ENCODE measurements around the gene RNF43.

The RNF43 gene

GRCh38 chr17:58417300-58418092 lies at the start of gene RNF43:
Gene RNF43, minus strand, starts transcription at chr17:58417534. Its CDS starts 1,957 bp downstream, at chr17:58415577.
- DNase-seq (ENCODE audit: low read depth) = peak; percentile 37

DNA sequence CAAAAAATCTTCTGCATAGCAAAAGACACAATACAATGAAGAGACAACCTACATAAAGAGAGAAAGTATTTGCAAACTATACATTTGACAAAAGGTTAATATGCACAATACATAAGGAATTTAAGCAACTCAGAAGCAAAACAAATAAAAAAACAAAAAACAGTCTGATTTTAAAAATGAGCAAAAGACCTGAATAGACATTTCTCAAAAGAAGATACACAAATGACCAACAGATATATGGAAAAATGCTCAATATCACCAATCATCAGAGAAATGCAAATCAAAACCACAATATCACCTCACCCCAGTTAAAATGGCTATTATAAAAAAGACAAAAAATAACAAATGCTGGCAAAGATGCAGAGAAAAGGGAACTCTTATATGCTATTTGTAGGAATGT lies 38.2 kb upstream of the RNF43 start:
- DNase-seq (ENCODE audit: low read depth) = no peak

GRCh38 chr17:58452738-58453137 lies 35.4 kb upstream of the RNF43 start:
- peak; percentile 9 for DNase-seq (ENCODE audit: low read depth)

DNA sequence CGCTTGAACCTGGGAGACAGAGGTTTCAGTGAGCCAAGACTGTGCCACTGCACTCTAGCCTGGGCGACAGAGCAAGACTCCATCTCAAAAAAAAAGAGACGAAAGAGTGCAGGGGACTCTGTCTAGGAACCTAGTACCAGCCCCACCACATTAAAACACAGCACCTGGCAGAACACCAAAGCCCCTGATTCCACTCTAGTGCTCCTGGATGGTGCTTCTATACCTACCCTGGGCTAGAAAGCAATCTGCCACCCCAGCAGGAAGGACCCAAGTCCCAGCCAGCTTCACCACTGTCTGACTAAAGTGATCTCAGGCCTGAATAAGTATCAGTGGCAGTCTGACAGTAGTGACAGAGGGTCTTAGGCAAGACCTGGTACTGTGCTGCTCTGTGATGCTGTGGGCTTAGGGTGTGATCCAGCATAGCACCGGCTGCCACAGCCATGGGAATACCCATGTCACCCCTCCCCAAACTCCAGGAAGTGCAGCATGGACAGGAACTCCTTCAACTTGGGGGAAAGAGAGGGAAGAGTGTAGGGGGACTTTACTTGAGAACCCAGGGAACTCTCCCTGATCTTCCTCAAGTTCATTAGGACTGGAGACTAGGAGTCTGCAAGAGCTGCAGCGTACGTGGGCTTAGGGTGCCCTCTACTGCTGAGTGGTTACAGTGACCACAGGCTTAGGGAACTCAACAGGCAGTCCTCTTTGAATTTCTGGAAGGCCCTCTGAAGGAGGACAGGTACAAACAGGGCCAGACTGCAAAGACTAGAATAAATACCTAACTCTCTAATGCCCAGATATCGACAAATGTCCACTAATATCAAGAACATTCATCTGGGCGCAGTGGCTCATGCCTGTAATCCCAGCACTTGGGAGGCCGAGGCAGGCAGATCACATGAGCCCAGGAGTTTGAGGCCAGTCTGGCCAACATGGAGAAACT lies 30.0 kb upstream of the RNF43 start:
- peak; percentile 55 for DNase-seq (ENCODE audit: low read depth)

- DNase-seq (ENCODE audit: low read depth) = no peak
Measured at GRCh38 chr17:58446086-58446485, 28.8 kb upstream of the RNF43 start.

- DNase-seq (ENCODE audit: low read depth) = no peak
Measured at GRCh38 chr17:58436805-58437239, 19.5 kb upstream of the RNF43 start.

- no peak for DNase-seq (ENCODE audit: low read depth)
Measured at GRCh38 chr17:58436245-58436644, 18.9 kb upstream of the RNF43 start.

DNA sequence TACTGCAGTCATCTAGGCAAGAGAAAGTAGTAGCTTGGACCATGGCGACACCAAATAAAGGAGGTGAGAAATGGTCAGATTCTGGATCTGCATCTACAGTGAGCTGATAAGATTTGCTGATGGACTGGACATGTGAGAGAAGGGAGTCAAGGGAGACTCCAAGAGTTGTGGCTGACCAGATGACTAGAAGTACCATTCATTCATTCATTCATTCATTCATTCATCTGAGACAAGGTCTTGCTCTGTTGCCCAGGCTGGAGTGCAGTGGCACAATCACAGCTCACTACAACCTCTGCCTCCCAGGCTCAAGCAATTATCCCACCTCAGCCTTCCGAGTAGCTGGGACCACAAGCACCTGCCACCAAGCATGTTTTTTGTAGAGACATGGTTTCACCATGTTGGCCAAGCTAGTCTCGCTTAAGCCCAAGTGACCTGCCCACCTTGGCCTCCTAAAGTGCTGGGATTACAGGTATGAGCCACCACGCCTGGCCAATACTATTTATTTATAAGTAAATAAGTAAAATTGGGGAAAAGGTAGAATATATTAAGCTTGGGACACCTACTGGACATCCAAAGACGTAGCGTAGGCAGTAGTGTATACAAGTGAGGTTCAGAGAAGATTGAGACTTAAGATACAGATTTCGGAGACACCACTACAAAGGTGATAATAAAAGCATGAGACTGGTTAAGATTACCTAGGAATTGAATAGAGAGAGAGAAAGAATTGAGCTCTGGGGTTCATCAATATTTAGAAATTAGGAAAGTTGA lies 15.7 kb upstream of the RNF43 start:
- no peak for DNase-seq (ENCODE audit: low read depth)

- no peak for DNase-seq (ENCODE audit: low read depth)
Measured at GRCh38 chr17:58427807-58428206, 10.5 kb upstream of the RNF43 start.

- no peak for DNase-seq (ENCODE audit: low read depth)
Measured at GRCh38 chr17:58421711-58422110, 4.4 kb upstream of the RNF43 start.

GRCh38 chr17:58420827-58421226 lies 3.5 kb upstream of the RNF43 start:
- DNase-seq (ENCODE audit: low read depth) = no peak

- DNase-seq (ENCODE audit: low read depth) = no peak
Measured at GRCh38 chr17:58416937-58417299, 416 bp downstream of the RNF43 start.

DNA sequence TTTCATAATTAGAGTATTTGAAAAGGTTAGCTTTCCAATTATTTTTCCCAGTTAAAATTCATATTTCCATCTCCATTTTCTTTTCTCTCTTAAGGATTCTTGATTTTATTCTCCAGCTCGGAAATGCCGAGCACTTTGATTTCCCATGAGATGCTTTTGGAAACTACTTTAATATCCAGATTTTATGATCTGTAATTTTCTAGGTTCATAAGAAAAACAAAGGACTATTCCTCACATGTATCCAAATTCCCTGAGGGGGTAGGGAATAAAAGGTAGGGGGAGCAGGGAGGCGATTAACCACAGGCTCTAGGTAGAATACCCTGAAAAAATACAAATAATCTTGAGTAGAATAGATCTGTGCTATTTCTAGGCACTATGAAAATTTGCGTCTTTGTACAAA lies 938 bp downstream of the RNF43 start:
- DNase-seq (ENCODE audit: low read depth) = no peak

- DNase-seq (ENCODE audit: low read depth) = no peak
Measured at GRCh38 chr17:58415371-58416055, 1.8 kb downstream of the RNF43 start.

GRCh38 chr17:58414596-58414997 lies 2.7 kb downstream of the RNF43 start:
- DNase-seq (ENCODE audit: low read depth) = no peak

- DNase-seq (ENCODE audit: low read depth) = no peak
Measured at GRCh38 chr17:58413684-58414083, 3.6 kb downstream of the RNF43 start.

GRCh38 chr17:58412961-58413586 lies 4.3 kb downstream of the RNF43 start:
- DNase-seq (ENCODE audit: low read depth) = no peak

DNA sequence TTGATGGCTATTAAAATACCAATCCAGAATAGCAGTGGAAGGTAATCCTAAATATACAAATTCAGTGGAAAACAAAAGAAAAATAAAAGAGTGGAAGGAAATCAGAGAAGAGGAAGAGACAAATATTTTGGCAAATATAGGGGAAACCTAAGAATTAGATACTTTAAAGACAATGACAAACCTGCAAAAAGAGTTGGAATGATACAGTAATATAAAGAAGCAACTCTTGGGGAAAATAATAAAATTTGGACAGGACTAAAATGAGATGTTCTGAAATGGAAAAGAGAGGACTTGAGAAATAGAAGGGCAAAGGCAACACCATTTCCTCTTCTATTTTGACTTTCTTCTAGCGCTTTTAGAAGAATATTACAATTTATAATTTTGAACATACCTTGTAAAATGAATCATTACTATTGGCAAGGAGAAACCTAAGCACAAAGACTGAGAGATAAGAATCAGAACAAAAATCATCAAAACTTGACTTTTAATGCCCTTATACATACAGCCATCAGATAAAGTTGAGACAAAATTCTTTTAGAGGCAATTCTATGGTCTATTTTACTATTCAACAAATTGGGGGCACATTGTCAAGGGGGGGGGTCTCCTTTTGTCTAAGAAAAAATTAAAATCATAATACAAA lies 5.2 kb downstream of the RNF43 start:
- DNase-seq (ENCODE audit: low read depth) = no peak

DNA sequence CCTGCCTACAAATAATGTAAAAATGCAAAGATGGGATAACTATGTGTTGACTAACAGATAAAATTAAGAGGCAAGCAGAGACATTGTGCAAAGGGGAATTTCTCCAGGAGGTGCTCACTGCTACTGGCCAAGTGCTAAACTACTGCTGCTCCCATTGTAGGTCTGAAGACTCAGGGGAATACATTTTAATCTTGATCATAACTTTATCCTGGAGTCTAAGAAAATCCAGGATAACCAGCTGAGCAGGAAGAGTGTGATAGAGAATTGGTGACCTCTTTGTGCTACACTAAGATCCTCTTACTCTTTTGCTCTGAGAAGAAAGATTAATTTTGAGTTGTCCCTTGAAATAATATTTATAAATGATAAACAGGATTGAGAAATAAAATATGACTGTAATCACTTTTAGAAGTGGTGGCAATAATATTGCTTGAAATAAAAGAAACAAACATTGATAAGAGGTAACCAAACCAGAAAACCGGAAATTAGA lies 5.9 kb downstream of the RNF43 start:
- DNase-seq (ENCODE audit: low read depth) = no peak

DNA sequence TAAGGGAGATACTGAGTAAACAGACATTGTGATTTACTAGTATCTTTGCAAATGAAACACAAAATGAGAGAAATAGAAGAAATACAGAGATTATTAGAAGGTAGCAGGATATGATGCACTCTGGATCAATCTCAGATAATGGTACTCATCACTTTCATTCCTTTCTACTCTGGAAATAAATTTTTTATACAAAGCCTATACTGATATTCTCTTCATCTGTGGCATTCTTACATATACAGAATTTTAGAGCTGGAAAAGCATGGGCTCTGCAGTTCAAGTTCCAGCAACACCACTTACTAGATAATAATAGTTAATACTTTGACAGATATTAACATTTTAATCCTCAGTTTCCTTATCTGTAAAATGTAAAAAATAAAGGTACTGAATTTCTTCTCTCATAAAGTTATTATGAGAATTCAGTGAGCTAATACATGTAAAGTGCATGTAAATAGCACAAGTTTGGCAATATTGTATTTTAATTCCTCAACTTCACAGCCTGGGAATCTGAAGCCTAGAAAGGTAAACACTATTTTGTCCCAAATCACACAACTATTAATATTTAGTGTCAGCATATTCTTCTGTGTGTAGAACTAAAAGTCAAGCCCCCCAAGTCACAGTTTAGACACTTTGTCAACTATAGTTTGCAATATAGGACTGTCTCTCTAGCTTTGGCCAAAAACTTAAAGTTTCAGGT lies 6.5 kb downstream of the RNF43 start:
- no peak for DNase-seq (ENCODE audit: low read depth)

All from non-pigmented ciliary epithelial cell (primary cell).